MV-4-11 (cell line): ENCODE measurements around the gene MDH2.
"Not testable (repeated sequence)": the region's sequence is repeated elsewhere in the genome, so short reads cannot be mapped to it uniquely, and the experiment has no call there.

Experiments used
- DNase-seq: peaks from one replicate; lab custom pipeline; 2025; lab: John Stamatoyannopoulos, UW

MDH2 gene

DNA sequence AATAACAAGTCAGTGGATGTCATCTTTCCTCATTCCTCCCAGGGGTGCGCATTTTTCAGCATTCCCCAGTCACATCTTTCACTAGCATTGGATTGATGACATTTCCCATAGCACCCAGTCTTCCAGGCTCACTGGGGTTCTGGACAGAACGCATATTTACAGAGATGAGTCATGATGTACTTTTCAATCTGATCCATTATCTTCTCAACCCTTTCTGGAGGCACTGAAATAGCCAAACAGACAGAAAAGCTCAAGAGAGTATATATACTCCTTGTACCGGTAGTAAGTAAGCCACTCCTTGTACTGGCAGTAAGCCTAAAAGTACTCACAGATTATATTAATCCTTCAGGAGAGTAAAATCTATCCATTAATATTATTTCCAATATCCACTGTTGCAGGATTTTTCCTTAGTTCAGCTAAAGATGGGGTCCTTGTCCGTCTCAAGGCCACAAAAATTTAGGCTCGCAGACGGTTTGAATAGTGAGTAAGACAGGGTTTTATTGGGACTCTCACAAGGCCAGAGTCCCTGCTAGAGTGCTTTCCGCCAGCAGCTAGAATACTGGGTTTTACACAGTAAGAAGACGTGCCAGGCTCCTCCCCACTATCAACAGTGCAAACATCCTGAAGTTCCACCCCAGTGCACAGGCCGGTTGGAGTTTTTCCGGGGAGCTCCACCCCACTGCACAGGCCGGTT, 60.8 kb downstream of the MDH2 start:
- DNase-seq, result no peak

GRCh38 chr7:76113042-76113630, 65.2 kb downstream of the MDH2 start:
- DNase-seq, result not testable (repeated sequence)

DNA sequence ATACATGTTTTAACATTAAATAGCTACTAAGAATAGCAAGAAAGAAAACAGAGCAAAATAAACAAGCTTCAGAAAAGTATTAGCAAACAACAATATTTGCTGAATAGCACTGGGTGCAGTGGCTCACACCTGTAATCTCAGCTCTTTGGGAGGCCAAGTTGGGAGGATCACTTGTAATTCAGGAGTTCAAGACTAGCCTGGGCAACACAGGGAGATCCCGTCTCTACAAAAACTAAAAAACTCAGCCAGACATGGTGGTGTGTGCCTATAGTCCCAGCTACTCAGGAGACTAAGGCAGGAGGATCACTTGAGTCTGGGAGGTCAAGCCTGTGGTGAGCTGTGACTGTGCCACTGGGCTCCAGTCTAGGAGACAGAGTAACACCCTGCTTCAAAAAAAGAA, 66.8 kb downstream of the MDH2 start:
- DNase-seq, result not testable (repeated sequence)
